ENCODE measurements around the gene PIBF1.
"Not testable (repeated sequence)": the region's sequence is repeated elsewhere in the genome, so short reads cannot be mapped to it uniquely, and the experiment has no call there.

PIBF1 gene

DNA sequence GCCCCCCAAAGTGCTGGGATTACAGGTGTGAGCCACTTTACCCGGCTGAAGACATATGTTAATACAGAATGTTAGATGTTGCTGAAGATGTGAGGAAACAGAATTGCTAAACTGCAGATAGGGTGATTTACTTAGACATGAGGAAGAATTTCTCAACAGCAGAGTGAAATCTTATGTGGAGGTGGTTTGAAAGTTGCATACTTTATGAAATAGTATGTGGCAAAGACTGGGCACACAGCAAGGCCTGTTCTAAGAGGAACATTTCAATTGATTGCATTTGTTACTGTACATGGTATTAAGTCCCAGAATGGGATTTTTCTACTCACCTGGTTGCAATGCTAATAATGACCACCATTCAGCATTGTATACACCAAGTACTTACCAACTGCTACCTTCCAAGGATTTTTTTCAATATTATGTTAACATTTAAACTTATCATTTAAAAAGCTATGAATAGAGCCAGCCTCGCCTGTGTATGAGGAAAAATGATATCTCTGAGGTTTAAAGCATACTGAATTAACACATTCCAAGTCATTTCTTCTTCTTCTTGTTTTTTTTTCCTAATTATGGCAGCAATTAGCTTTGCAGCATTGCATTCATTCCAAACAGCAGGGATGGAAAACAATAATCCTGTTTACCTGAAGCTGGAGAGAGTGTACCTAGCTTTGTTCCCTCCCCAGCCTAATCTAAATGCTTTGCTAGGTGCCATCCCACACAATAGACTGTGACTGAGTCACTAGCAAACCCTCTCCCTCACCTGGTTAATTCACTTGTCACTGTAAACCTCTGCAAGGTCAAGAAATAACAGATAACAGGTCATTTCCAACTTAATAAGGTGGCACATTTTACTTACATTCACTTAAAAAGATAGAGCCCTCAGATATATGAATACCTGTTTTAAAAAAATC, 257.5 kb downstream of the PIBF1 start:
- no peak overlapping the region for H3K27ac ChIP-seq
- TF ChIP-seq ZFX (IDR thresholded peaks at IDR 0.05; ENCODE audit: borderline replicate concordance), result no peak
- TF ChIP-seq, protein P1, sequence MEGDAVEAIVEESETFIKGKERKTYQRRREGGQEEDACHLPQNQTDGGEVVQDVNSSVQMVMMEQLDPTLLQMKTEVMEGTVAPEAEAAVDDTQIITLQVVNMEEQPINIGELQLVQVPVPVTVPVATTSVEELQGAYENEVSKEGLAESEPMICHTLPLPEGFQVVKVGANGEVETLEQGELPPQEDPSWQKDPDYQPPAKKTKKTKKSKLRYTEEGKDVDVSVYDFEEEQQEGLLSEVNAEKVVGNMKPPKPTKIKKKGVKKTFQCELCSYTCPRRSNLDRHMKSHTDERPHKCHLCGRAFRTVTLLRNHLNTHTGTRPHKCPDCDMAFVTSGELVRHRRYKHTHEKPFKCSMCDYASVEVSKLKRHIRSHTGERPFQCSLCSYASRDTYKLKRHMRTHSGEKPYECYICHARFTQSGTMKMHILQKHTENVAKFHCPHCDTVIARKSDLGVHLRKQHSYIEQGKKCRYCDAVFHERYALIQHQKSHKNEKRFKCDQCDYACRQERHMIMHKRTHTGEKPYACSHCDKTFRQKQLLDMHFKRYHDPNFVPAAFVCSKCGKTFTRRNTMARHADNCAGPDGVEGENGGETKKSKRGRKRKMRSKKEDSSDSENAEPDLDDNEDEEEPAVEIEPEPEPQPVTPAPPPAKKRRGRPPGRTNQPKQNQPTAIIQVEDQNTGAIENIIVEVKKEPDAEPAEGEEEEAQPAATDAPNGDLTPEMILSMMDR (IDR thresholded peaks at IDR 0.05), result no peak

DNA sequence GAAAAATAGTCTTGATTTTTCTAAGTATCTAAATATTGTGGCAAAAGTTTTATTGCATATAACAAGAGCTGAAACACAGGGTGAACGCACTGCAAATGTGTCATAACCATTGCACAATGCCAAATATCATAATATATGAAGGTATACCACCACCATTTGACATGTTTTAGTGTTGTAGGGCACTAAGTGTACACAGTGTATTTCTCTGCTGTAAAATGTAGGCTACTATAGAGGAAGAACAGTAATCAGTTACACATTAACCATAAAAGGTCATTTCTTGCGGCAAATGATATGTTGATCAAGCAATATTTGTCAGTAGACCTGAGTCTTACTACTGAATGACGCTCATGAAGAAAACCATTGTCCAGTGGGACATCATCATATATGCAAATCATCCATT, 258.6 kb downstream of the PIBF1 start:
- TF ChIP-seq, protein P1 (IDR thresholded peaks at IDR 0.05), result no peak
- TF ChIP-seq ZFX (IDR thresholded peaks at IDR 0.05; ENCODE audit: borderline replicate concordance), result no peak
- H3K27ac ChIP-seq, result no peak overlapping the region

DNA sequence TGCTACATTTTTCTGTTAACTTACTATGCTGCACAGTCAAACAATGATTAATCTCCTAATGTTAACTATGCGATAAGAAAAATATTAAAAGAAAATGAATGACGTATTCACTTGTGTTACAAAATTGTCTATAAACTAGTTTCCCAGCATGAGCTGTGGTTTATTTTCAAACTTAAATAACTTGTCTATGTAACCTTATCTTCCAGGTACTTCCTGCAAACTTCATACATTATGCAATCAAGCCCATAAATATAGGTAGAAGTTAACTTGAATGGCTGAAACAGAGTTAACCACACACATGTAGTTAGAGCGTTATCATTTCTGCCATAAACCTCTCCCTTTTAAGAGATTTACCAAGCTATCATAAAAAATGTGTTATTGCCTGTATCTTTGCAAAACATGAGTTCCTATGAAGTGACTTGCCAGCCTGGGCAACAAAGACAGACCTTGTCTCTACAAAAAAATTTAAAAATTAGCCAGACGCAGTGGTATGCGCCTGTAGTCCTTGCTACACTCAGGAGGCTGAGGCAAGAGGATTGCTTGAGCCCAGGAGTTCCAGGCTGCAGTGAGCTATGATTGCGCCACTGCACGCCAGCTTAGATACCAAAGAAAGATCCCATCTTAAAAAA, 259.1 kb downstream of the PIBF1 start:
- no peak overlapping the region for H3K27ac ChIP-seq
- TF ChIP-seq, protein P1 (IDR thresholded peaks at IDR 0.05), result no peak
- TF ChIP-seq ZFX (IDR thresholded peaks at IDR 0.05; ENCODE audit: borderline replicate concordance), result no peak

DNA sequence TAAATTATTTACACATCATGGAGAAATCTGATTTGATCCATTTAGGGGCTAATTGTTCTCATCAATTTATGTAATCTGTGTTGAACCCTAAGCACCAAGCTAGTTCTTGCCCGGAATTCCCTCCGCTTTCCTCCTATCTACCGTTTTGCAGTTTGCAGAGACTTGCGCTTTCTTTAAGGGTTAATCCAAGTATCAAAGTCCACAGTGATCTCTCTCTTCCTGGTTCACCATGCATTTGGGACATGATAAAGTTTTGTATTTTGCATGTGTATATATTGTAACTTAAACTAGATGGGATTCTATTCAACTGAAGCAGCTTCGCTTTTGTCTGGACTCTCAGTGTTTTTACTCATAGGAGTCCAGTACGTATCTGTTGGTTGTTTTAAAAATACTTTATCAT, 263.1 kb downstream of the PIBF1 start:
- TF ChIP-seq ZFX (IDR thresholded peaks at IDR 0.05; ENCODE audit: borderline replicate concordance), result no peak
- TF ChIP-seq, protein P1 (IDR thresholded peaks at IDR 0.05), result no peak
- no peak overlapping the region for H3K27ac ChIP-seq

DNA sequence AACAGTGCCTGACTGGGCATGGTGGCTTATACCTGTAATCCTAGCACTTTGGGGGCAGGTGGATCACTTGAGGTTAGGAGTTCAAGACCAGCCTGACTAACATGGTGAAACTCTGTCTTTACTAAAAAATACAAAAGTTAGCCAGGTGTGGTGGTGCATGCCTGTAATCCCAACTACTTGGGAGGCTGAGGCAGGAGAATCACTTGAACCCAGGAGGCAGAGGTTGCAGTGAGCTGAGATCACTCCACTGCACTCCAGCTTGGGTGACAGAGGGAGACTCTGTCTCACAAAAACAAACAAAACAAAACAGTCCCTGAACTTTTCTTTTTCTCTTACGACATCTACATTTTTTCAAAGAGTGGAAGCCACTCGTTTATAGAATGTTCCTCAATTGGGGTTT, 266.7 kb downstream of the PIBF1 start:
- not testable (repeated sequence) for H3K27ac ChIP-seq

DNA sequence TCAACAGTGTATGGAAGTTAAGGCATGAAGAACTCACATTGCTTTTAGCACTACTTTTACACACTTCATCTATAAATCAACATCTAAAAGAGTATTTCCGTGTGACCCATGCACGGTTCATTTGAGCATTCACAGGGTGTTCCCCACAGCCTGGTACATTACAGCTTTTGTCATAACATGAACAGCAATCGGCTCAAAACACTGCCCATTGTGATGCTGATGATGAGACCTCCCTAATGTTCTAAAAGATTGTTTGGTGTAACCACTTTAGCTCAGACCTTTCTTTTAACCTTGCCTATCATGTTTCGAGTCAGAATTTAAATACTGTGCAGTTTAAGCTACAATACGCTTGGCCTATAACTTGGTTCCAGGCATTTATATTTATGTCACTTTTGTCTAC, 272.8 kb downstream of the PIBF1 start:
- TF ChIP-seq, protein P1 (IDR thresholded peaks at IDR 0.05), result no peak
- TF ChIP-seq ZFX (IDR thresholded peaks at IDR 0.05; ENCODE audit: borderline replicate concordance), result no peak
- no peak overlapping the region for H3K27ac ChIP-seq

DNA sequence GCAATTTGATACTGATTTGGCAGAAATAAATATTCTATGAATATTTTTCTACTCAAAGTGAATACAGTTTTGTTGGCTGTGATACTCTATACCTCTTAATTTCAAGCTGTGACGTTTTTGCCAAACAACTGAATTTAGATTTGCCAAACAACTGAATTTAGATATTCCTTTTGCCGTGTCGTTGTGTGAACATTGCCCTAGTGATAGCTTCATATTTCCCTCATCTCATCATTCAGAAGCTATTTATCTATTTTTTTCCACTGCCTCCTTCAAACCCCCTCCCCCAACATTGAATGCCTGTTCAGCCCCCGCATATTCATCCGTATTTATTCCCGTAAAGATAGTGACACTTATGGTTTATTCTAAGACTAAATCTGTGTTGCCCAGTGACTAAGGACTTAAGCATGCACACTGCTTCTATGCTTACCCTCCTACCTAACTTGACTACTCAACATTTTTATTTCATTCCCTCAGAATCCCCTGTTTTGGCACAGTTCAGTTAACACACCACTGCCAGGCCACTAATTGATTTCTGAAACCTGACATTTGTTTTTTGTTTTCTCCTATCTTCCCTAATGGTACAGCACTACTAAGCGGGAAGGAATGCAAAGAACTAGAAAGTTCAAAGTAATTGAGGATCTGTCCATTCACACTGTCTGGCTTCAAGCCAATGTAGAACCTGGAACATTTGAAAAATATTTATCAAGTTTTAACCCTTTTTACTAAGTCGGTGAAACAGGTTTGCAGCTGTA, 274.1 kb downstream of the PIBF1 start:
- no peak overlapping the region for H3K27ac ChIP-seq
- TF ChIP-seq, protein P1 (IDR thresholded peaks at IDR 0.05), result no peak
- no peak for TF ChIP-seq ZFX (IDR thresholded peaks at IDR 0.05; ENCODE audit: borderline replicate concordance)
